Measurements from ENCODE around the gene FABP6. TPM values are rescaled to one million over a fixed set of nuclear protein-coding genes. Genes with fewer than 3 reads are reported as not detected.

Gene FABP6
- total and polyA plus RNA-seq, 8 donors, result not detected

DNA sequence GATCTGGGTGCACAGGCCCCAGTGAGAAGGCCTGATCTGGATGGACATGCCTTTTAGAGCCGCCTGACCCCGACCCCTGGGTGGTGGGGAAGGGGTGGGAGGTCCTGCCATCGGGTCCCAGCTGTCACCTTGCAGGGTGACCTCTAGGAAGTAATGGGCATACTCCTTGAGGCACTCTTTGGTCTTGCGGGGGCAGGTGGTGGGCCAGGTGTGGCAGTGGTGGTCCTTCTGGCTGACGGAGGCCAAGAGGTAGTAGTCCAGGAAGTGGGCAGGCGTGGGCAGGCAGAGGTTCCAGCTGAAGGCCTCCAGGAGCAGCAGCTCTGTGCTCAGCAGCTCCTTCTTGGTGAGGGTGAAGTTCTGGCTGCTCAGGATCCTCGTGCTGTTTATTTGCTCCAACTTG, 30.0 kb downstream of the FABP6 start:
- intact Hi-C loops (cut with DNase I), result no loop called here
- TF ChIP-seq, protein P1, sequence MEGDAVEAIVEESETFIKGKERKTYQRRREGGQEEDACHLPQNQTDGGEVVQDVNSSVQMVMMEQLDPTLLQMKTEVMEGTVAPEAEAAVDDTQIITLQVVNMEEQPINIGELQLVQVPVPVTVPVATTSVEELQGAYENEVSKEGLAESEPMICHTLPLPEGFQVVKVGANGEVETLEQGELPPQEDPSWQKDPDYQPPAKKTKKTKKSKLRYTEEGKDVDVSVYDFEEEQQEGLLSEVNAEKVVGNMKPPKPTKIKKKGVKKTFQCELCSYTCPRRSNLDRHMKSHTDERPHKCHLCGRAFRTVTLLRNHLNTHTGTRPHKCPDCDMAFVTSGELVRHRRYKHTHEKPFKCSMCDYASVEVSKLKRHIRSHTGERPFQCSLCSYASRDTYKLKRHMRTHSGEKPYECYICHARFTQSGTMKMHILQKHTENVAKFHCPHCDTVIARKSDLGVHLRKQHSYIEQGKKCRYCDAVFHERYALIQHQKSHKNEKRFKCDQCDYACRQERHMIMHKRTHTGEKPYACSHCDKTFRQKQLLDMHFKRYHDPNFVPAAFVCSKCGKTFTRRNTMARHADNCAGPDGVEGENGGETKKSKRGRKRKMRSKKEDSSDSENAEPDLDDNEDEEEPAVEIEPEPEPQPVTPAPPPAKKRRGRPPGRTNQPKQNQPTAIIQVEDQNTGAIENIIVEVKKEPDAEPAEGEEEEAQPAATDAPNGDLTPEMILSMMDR (IDR thresholded peaks at IDR 0.05), result no peak
- Histone ChIP-seq H3K27me3 (no peaks in the 10 kb centered on the region), H3K9me3 (no peaks in the 10 kb centered on the region), H3K27ac (no peak overlapping the region), H3K4me3 (no peak overlapping the region), H3K36me3 (no peaks in the 10 kb centered on the region), H3K4me1 (no peaks in the 10 kb centered on the region)
- ATAC-seq (no peak), FAIRE-seq (no peak), DNase-seq (no peak)
- WGBS, 2 donors, result 68 to 84% methylated on average over 7 of the region's 7 CpGs

DNA sequence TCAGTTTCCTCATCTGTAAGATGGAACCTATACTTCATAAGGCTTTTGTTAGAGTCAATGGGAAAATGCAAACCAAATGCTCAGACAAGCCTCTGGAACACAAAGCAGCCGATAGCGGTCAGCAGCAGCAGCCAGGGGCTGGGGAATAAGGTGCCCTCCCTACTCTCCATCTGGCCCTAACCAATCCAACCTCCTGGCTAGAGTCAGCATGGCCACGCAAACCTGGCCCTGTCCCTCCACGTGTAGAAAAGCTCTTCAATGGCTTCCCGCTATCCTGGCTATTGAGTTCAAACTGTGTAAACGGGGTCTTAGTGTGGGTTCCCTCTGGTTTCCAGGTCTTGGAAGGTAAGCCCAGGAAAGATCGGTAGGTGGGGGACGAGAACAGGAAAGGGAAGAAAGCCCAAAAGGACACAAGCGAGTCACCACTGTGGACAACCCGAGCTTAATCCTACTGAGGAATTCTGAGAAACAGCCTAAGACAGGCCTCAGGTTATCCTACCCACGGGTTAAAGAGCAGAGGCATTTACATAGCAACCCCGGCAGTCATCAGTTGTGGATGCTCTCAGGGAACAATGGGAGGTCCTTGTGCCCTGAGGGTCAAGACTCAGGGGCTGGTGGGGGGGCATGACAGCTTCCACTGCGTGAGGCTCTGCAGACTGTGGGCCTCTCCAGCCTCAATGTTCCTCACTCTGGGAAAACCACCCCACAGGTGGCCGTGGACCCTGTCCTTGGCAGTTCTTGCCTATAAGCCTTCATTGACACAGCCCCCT, 30.9 kb downstream of the FABP6 start:
- WGBS, 2 donors, result 88 to 91% methylated on average over 14 of the region's 14 CpGs
- FAIRE-seq, result no peak
- TF ChIP-seq, protein P1 (IDR thresholded peaks at IDR 0.05), result no peak
- ATAC-seq, result no peak
- Histone ChIP-seq H3K9me3 (no peaks in the 10 kb centered on the region), H3K4me1 (no peaks in the 10 kb centered on the region), H3K4me3 (no peak overlapping the region), H3K36me3 (no peaks in the 10 kb centered on the region), H3K27ac (no peak overlapping the region), H3K27me3 (no peaks in the 10 kb centered on the region)
- no peak for DNase-seq
- intact Hi-C loops (cut with DNase I), result no loop called here

DNA sequence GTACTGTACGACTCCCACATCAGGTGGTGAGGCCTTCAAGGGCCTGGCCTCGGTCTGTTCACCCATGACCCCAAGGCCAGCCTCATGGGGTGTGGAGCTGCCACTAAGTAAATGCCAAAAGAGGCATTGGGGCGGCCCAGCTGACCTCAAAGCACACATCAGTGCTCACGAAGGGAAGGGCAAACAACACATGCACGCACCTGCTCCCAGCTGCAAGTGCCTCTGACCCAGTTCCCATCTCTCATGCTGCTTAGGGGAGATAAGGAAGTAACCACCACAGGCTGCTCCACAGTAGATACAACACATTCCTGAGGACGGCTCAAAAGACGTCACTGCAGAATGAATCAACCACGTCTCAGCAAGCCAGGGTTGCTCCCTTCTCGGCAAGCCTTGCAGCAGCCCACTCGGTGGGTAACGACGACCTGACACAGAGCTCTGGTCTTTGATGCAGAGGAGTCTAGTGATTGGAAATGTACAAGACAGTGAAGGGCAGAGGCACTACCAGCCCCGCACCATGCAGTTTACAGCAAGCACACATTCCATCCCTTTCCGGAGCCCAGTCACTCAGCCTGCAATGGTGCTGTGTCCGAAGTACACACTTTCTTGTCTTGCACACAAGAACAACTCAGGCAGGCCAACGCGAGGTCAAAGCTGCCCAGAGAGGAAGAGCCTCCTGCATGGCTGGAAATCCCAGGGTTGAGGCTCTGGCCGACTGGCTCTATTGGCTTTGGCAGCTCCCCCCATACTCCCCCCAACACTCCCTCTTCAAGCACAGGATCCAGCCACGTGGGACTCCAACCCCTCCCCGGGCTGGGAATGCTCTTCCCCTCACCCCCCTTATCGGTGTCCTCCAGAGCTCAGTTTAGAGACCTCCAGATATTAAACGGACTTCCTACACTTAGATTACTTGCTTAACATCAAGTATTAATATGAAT, 31.8 kb downstream of the FABP6 start:
- TF ChIP-seq, protein P1 (IDR thresholded peaks at IDR 0.05), result no peak
- Histone ChIP-seq H3K9me3 (no peaks in the 10 kb centered on the region), H3K4me1 (no peaks in the 10 kb centered on the region), H3K27me3 (no peaks in the 10 kb centered on the region), H3K27ac (no peak overlapping the region), H3K4me3 (no peak overlapping the region), H3K36me3 (no peaks in the 10 kb centered on the region)
- intact Hi-C loops (cut with DNase I), result no loop called here
- no peak for FAIRE-seq
- DNase-seq, result no peak
- peak in 3 of 4 donors; percentile 42 to 53 (median 48) for ATAC-seq
- WGBS, 2 donors, result 50 to 54% methylated on average over 20 to 22 of the region's 22 CpGs

DNA sequence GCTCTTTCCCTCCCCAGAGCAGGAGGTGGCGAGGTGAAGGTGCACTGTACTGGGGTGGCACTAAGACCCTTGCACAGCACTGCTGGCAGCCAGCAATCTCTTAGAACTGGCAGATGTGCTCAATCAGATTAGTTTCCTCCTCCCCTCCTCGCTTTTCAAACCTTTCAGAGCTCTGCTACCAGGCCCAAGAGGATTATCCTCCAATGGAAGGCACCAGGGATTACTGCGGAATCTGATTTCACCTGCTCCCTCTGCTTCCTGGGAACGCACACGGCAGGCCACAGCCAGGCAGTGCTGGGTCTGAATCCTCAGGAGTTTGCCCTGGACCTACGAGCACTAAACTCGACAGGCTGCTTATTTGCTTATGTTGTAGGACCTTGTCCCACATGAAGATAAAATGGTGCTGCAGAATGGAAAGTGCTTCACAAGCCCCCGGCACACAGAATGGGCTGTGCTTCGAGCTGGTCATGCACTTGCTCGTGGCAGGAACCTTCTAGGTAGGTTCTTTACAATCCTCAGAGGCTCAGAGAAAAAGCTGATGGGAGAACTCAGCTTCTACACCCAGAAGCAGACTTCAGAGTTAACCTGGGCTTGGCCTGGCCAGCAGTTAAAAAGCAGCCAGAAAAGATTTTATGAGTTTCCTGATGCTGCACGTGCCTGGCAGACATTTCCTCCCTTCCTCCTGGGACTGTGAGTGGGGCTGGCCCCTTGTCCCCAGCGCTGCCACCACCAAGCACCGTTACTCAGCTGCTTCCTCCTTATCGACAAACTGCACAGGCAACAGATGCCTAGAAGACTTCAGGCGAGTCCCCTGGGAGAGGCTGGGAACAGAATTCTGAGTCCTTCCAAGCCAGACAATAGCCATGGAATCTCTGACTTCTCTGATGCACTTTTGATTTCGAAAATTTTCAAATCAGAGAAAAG, 33.1 kb downstream of the FABP6 start:
- Histone ChIP-seq H3K27ac (no peak overlapping the region), H3K36me3 (no peaks in the 10 kb centered on the region), H3K4me3 (no peak overlapping the region), H3K4me1 (no peaks in the 10 kb centered on the region), H3K9me3 (no peaks in the 10 kb centered on the region), H3K27me3 (no peaks in the 10 kb centered on the region)
- DNase-seq, result no peak
- 63 to 66% methylated on average over 16 of the region's 16 CpGs for WGBS, 2 donors
- no peak for ATAC-seq
- intact Hi-C loops (cut with DNase I), result no loop called here
- TF ChIP-seq, protein P1 (IDR thresholded peaks at IDR 0.05), result no peak
- no peak for FAIRE-seq

All from pancreas (tissue), 10 donors.